ENCODE measurements around the gene CLEC1A. TPM values are rescaled to one million over a fixed set of nuclear protein-coding genes. Genes with fewer than 3 reads are reported as not detected.
A peak's percentile ranks its signal among the peaks of the same experiment; 100 is the strongest.

The CLEC1A gene
- total and polyA plus RNA-seq, 2 donors (not counting 3 experiments of a cell fraction or from before 2014, with no cell fraction given): 22.0 to 24.2 TPM

- dilution Hi-C loops (cut with MboI; ENCODE audit: extremely low pct_ligation_motif_present, low sequenced_read_pairs): no loop called here
- DNase-seq (ENCODE audit: low read depth, low spot score) (no peak), FAIRE-seq (no peak)
- TF ChIP-seq POLR2A (IDR thresholded peaks at IDR 0.05; ENCODE audit: low read depth, low read length): no peak
- TF ChIP-seq POLR2AphosphoS5 (IDR thresholded peaks at IDR 0.05; ENCODE audit: insufficient read depth, low read depth, low read length): no peak
- no peak for TF ChIP-seq FOS (IDR thresholded peaks at IDR 0.05; ENCODE audit: borderline replicate concordance, insufficient read depth, low read length)
- TF ChIP-seq MAX (IDR thresholded peaks at IDR 0.05; ENCODE audit: insufficient read depth, insufficient read length): no peak
- TF ChIP-seq JUN (IDR thresholded peaks at IDR 0.05; ENCODE audit: borderline replicate concordance, insufficient read depth, insufficient read length, low read depth): no peak
- no peak for TF ChIP-seq MYC (IDR thresholded peaks at IDR 0.05; ENCODE audit: low read depth, low read length)
- TF ChIP-seq GATA2 (IDR thresholded peaks at IDR 0.05; ENCODE audit: insufficient read depth, insufficient read length, low read depth, low read length): no peak
- no peak for TF ChIP-seq EZH2 (IDR thresholded peaks at IDR 0.05; ENCODE audit: borderline replicate concordance, low read depth, low read length, severe bottlenecking)
- peak within 1 kb of the TSS; percentile 99 for H3K27ac ChIP-seq (ENCODE audit: insufficient read depth, low read depth, low read length)
- peak within 1 kb of the TSS; percentile 7 for H3K4me2 ChIP-seq (ENCODE audit: insufficient read depth, low read length)
- POLR2A ChIA-PET: no interaction called here
- H3K27me3 ChIP-seq (ENCODE audit: control insufficient read depth in 2 of 2, insufficient read depth in 2 of 2, low read length in 2 of 2): no peaks in the 10 kb centered on the region
- BruUV-seq (replicated peaks): no TSS peak
- no peaks in the 10 kb centered on the region for H3K36me3 ChIP-seq (ENCODE audit: control insufficient read depth in 2 of 2, extremely low read depth in 1 of 2, insufficient read depth in 2 of 2, low read length in 2 of 2)
- H3K4me1 ChIP-seq (ENCODE audit: control insufficient read depth, extremely low read depth, insufficient read depth, low read length): peaks cover 38% of the 10 kb centered on the region
- no peaks in the 10 kb centered on the region for H3K79me2 ChIP-seq (ENCODE audit: control insufficient read depth, insufficient read depth, low read length)
- intact Hi-C loops (cut with micrococcal nuclease): loop anchor here (5.0 to 10.0 kb wide), 4 partner anchors 233 to 642 kb away; partner anchors contain the start of gene STYK1
- no peak within 1 kb of the TSS for H2AFZ ChIP-seq (ENCODE audit: low read depth, low read length)
- CTCF ChIA-PET: interaction anchor here (1.0 to 4.0 kb wide), 3 partner anchors 21 to 288 kb away, joined by 4 to 59 read pairs (median 25); partner anchors contain the start of gene CLEC12B
- H3K9me3 ChIP-seq (replicated peaks; ENCODE audit: control insufficient read depth, insufficient read depth, low read length): no peaks in the 10 kb centered on the region
- no peaks in the 10 kb centered on the region for H4K20me1 ChIP-seq (replicated peaks; ENCODE audit: control insufficient read depth, extremely low read depth, insufficient read depth, low read length)
- H3K9ac ChIP-seq (replicated peaks; ENCODE audit: extremely low read depth, insufficient read depth, low read length): peak within 1 kb of the TSS; percentile 63
- H3K4me3 ChIP-seq (replicated peaks in 1 of 3; ENCODE audit: insufficient read depth in 1 of 3, low read depth in 1 of 3, low read length in 3 of 3): no peak within 1 kb of the TSS
- no peaks in the 10 kb centered on the region for H3K9me1 ChIP-seq (replicated peaks; ENCODE audit: control insufficient read depth, extremely low read depth, insufficient read depth, low read length)
Observed at GRCh38 chr12:10030446-10030845, 68.3 kb downstream of the CLEC1A start, which contains the start of gene CLEC9A. TSS of gene CLEC9A (plus strand) at chr12:10030682. CDS start at chr12:10052688, 22,006 bp downstream.

GRCh38 chr12:10027721-10028120 is 71.1 kb downstream of the CLEC1A start:
- no peaks in the 10 kb centered on the region for H3K9me3 ChIP-seq (replicated peaks; ENCODE audit: control insufficient read depth, insufficient read depth, low read length)
- no peak for FAIRE-seq

More at GRCh38 chr12:10027721-10028120, 71.1 kb downstream of the CLEC1A start:
- POLR2A ChIA-PET: no interaction called here
- Histone ChIP-seq H4K20me1 (replicated peaks; ENCODE audit: control insufficient read depth, extremely low read depth, insufficient read depth, low read length) (no peaks in the 10 kb centered on the region), H3K4me3 (replicated peaks in 1 of 3; ENCODE audit: insufficient read depth in 1 of 3, low read depth in 1 of 3, low read length in 3 of 3) (no peak overlapping the region), H3K79me2 (ENCODE audit: control insufficient read depth, insufficient read depth, low read length) (no peaks in the 10 kb centered on the region), H3K27me3 (ENCODE audit: control insufficient read depth in 2 of 2, insufficient read depth in 2 of 2, low read length in 2 of 2) (no peaks in the 10 kb centered on the region), H3K4me1 (ENCODE audit: control insufficient read depth, extremely low read depth, insufficient read depth, low read length) (peaks cover 23% of the 10 kb centered on the region), H3K9me1 (replicated peaks; ENCODE audit: control insufficient read depth, extremely low read depth, insufficient read depth, low read length) (no peaks in the 10 kb centered on the region), H3K36me3 (ENCODE audit: control insufficient read depth in 2 of 2, extremely low read depth in 1 of 2, insufficient read depth in 2 of 2, low read length in 2 of 2) (no peaks in the 10 kb centered on the region), H3K4me2 (ENCODE audit: insufficient read depth, low read length) (no peak overlapping the region), H2AFZ (ENCODE audit: low read depth, low read length) (peak overlapping the region; percentile 86), H3K9ac (replicated peaks; ENCODE audit: extremely low read depth, insufficient read depth, low read length) (no peak overlapping the region), H3K27ac (ENCODE audit: insufficient read depth, low read depth, low read length) (peak overlapping the region; percentile 20)
- intact Hi-C loops (cut with micrococcal nuclease): no loop called here
- dilution Hi-C loops (cut with MboI; ENCODE audit: extremely low pct_ligation_motif_present, low sequenced_read_pairs): no loop called here
- CTCF ChIA-PET: interaction anchor here (1.0 to 1.4 kb wide), 2 partner anchors 10 to 277 kb away, joined by 3 to 6 read pairs; no protein-coding TSS in a partner anchor
- DNase-seq (ENCODE audit: low read depth, low spot score): peak; percentile 22
- BruUV-seq (replicated peaks): no TSS peak
- TF ChIP-seq EZH2 (IDR thresholded peaks at IDR 0.05; ENCODE audit: borderline replicate concordance, low read depth, low read length, severe bottlenecking) (no peak), MAX (IDR thresholded peaks at IDR 0.05; ENCODE audit: insufficient read depth, insufficient read length) (no peak), POLR2AphosphoS5 (IDR thresholded peaks at IDR 0.05; ENCODE audit: insufficient read depth, low read depth, low read length) (no peak), POLR2A (IDR thresholded peaks at IDR 0.05; ENCODE audit: low read depth, low read length) (no peak), CTCF (IDR thresholded peaks at IDR 0.05; ENCODE audit: extremely low read depth in 1 of 2, insufficient read depth in 1 of 2, low read depth in 1 of 2, low read length in 2 of 2) (no peak), FOS (IDR thresholded peaks at IDR 0.05; ENCODE audit: borderline replicate concordance, insufficient read depth, low read length) (no peak), JUN (IDR thresholded peaks at IDR 0.05; ENCODE audit: borderline replicate concordance, insufficient read depth, insufficient read length, low read depth) (no peak), GATA2 (IDR thresholded peaks at IDR 0.05; ENCODE audit: insufficient read depth, insufficient read length, low read depth, low read length) (no peak)

Data from endothelial cell of umbilical vein (primary cell).